Mesothelial cell of epicardium (in vitro differentiated cells): Measurements from ENCODE around the gene GPBAR1. TPM values are rescaled to one million over a fixed set of nuclear protein-coding genes. Genes with fewer than 3 reads are reported as not detected.

Experiments
- DNase-seq, 2 experiments: peaks; one replicate each; pipeline ENCODE4 v3.0.0; 2021; ENCODE audit warnings: low spot score in 2 of 2; ENCODE audit not compliant: unreplicated experiment in 2 of 2
- H3K27ac Mint-ChIP-seq: 2 replicates; pipeline ENCODE4 v1.8.0; 2021; ENCODE audit warnings: mixed read lengths
- H3K27me3 Mint-ChIP-seq: 2 replicates; pipeline ENCODE4 v1.8.0; 2021; ENCODE audit warnings: low read depth, mixed read lengths
- H3K36me3 Mint-ChIP-seq: 2 replicates; pipeline ENCODE4 v1.8.0; 2021; ENCODE audit warnings: mixed read lengths
- H3K4me1 Mint-ChIP-seq: 2 replicates; pipeline ENCODE4 v1.8.0; 2021; ENCODE audit warnings: mixed read lengths
- H3K4me3 Mint-ChIP-seq: 2 replicates; pipeline ENCODE4 v1.8.0; 2021; ENCODE audit warnings: mild to moderate bottlenecking, moderate library complexity, mixed read lengths
- H3K9me3 Mint-ChIP-seq: 2 replicates; pipeline ENCODE4 v1.8.0; 2021; ENCODE audit warnings: mixed read lengths
- CTCF ChIP-seq: fragments of 200-600 bp; sonication (generic); IDR thresholded peaks from one replicate; pipeline ENCODE4 v1.5.0; 2021; ENCODE audit warnings: antibody characterized with exemption; ENCODE audit not compliant: unreplicated experiment
- total RNA-seq: library from RNA; stranded (reverse); gene quantifications from 3 replicates; pipeline ENCODE4 v1.2.1, GENCODE V29; 2021

The GPBAR1 gene
- total RNA-seq, 1 donor from 2014 or later: 0.78 TPM

GRCh38 chr2:218261423-218262236 is 815 bp downstream of the GPBAR1 start:
- Mint-ChIP-seq H3K9me3 (no peaks in the 10 kb centered on the region), H3K4me1 (peaks cover 31% of the 10 kb centered on the region), H3K36me3 (peaks cover 7% of the 10 kb centered on the region), H3K27me3 (no peaks in the 10 kb centered on the region), H3K4me3 (no peak overlapping the region), H3K27ac (peak overlapping the region; percentile 30)
- no peak for DNase-seq
- no peak for TF ChIP-seq CTCF

DNA sequence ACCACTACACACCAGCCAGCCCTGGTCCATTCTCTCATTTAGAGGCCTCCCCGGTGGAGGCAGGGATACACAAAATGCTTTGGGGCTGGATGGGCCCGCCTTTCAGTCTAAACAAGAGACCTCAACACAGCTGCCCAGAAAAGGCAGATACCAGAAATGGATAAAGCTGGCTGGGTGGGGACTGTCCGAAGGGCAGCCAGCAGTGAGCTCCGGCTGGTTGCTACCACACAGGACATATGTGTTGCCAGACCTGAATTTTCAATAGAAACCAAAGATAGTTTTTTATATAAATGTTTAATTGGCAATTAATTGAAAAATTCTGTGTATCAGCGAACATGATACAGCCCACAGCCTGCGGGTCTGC is 1.4 kb downstream of the GPBAR1 start:
- Mint-ChIP-seq H3K36me3 (peaks cover 10% of the 10 kb centered on the region), H3K27me3 (no peaks in the 10 kb centered on the region), H3K4me3 (no peak overlapping the region), H3K27ac (no peak overlapping the region), H3K9me3 (no peaks in the 10 kb centered on the region), H3K4me1 (peaks cover 31% of the 10 kb centered on the region)
- no peak for TF ChIP-seq CTCF
- DNase-seq: no peak

- no peaks in the 10 kb centered on the region for H3K9me3 Mint-ChIP-seq
Observed at GRCh38 chr2:218262631-218263586, 2.1 kb downstream of the GPBAR1 start.

DNA sequence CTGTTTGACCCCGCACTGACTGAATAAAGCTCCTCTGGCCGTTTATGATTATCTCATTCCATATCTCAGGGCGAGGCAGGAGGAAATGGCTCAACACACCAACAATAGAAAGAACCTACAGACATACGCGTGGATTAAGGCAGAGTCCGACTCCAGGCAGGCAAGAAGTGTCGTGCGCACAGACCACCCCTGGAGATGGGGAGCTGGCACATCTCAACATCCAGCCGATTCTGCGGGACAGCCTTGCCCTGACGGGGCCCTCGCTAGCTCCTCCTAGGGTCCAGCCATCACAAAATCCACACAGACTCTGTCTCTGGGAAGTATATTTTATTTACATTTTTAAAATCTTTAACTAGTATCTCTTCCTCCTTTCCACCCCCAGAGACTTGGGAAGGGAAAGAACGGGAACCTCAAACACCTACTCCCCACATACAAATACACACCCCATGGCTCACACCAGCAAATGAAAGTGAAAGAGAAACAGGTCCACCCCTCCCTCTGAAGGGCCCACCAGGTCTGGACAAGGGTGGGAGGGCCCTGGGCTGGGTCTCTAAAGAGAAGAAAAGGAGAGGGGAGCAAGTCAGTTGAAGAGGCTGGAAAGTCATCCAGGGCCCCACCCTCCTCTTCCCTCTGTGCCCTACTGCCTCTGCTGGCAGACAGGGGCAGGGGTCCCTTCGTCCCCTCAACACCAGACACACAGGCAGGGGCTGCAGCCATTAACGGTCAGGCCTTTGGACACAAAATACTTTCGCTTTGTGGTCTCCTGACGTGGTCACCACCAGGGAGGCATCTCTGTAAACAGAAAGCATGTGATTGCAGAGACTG is 3.2 kb downstream of the GPBAR1 start:
- H3K27ac Mint-ChIP-seq: no peak overlapping the region
- H3K4me3 Mint-ChIP-seq: no peak overlapping the region
- TF ChIP-seq CTCF: no peak
- peaks cover 22% of the 10 kb centered on the region for H3K4me1 Mint-ChIP-seq
- H3K27me3 Mint-ChIP-seq: no peaks in the 10 kb centered on the region
- no peaks in the 10 kb centered on the region for H3K9me3 Mint-ChIP-seq
- H3K36me3 Mint-ChIP-seq: peaks cover 14% of the 10 kb centered on the region
- no peak for DNase-seq

More at GRCh38 chr2:218262631-218263586, 2.1 kb downstream of the GPBAR1 start:
- peaks cover 27% of the 10 kb centered on the region for H3K4me1 Mint-ChIP-seq
- H3K27me3 Mint-ChIP-seq: no peaks in the 10 kb centered on the region
- no peak for TF ChIP-seq CTCF
- H3K27ac Mint-ChIP-seq: no peak overlapping the region
- DNase-seq: no peak
- peaks cover 14% of the 10 kb centered on the region for H3K36me3 Mint-ChIP-seq
- no peak overlapping the region for H3K4me3 Mint-ChIP-seq

DNA sequence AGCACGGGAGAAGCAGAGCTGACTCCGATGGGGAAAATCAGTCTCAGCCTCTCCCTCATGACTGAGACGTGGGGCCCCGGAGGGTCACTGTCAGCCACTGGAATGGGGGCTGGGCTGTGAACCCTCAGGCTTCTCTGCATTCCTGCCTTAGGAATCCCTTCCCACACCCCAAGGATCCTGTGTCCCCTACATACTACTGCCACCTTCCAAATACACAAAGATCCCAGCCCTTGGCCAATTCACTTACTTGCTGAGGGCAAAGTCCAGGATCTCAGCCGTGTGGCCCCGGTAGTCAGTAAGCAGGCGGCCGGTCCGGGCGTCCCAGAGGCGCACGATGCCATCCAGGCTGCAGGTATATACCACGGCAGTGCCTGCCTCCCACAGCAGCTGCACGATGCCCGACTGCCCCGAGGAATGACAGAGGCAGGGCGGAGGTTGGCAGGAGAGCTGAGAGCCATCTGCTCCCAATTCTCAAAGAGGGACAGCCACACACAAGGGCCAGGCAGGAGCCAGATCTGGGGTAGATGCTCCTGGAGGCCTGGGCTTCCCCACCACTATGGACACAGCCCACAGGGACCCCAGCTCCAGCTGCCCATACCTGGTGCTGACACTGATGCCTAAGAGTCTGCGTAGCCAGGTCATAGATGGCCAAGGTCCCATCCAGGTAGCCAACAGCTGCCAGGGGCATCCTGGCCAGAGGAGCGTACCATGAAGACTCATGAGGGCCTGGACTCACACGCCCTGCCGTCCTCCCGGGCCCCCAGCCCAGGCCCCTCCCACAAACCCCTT is 4.2 kb downstream of the GPBAR1 start:
- DNase-seq: no peak
- Mint-ChIP-seq H3K36me3 (peaks cover 14% of the 10 kb centered on the region), H3K9me3 (no peaks in the 10 kb centered on the region), H3K27ac (no peak overlapping the region), H3K4me3 (no peak overlapping the region), H3K4me1 (peaks cover 18% of the 10 kb centered on the region), H3K27me3 (no peaks in the 10 kb centered on the region)
- no peak for TF ChIP-seq CTCF
